Suprapubic skin (tissue), 4 donors: ENCODE results near the gene SLC25A17. TPM values are rescaled to one million over a fixed set of nuclear protein-coding genes. Genes with fewer than 3 reads are reported as not detected.
"Not testable (repeated sequence)": the region's sequence is repeated elsewhere in the genome, so short reads cannot be mapped to it uniquely, and the experiment has no call there.

Source experiments
- DNase-seq, 2 donors: peaks; one replicate each; pipeline ENCODE4 v3.0.0-alpha.2; 2019; ENCODE audit warnings: low spot score in 2 of 2
- H3K27ac ChIP-seq: fragments of 200-600 bp; sonication (generic); one replicate; pipeline ENCODE4 v1.5.1; 2019
- H3K27me3 ChIP-seq: fragments of 200-600 bp; sonication (generic); one replicate; pipeline ENCODE4 v1.5.1; 2019
- H3K36me3 ChIP-seq: fragments of 200-600 bp; sonication (generic); one replicate; pipeline ENCODE4 v1.5.1; 2019
- H3K4me1 ChIP-seq: fragments of 200-600 bp; sonication (generic); one replicate; pipeline ENCODE4 v1.5.1; 2019
- H3K4me3 ChIP-seq: fragments of 200-600 bp; sonication (generic); one replicate; pipeline ENCODE4 v1.5.1; 2019; ENCODE audit warnings: mild to moderate bottlenecking
- H3K9me3 ChIP-seq: fragments of 200-600 bp; sonication (generic); one replicate; pipeline ENCODE4 v1.5.1; 2019
- CTCF ChIP-seq, 2 donors: fragments of 200-600 bp in 1 of 2; fragments of 450-650 bp in 1 of 2; sonication (generic) in 1 of 2; IDR thresholded peaks; one replicate each; pipeline ENCODE4 v1.5.1; 2016 to 2019; ENCODE audit warnings: antibody characterized with exemption in 2 of 2, mild to moderate bottlenecking in 1 of 2, moderate library complexity in 1 of 2
- EP300 ChIP-seq: sonication (generic); formaldehyde crosslinking; IDR thresholded peaks from one replicate; pipeline ENCODE4 v1.6.1; 2017; ENCODE audit warnings: antibody characterized with exemption
- POLR2A ChIP-seq, 2 donors: fragments of 450-650 bp; IDR thresholded peaks; one replicate each; pipeline ENCODE4 v1.6.1; 2017; ENCODE audit warnings: antibody characterized with exemption in 2 of 2, mild to moderate bottlenecking in 2 of 2, moderate library complexity in 2 of 2
- POLR2AphosphoS5 ChIP-seq, 3 donors: sonication (generic); formaldehyde crosslinking; IDR thresholded peaks; one replicate each; pipeline ENCODE4 v1.6.1; 2017; ENCODE audit warnings: antibody characterized with exemption in 3 of 3
- WGBS: methylation state at CpG from one replicate; pipeline ENCODE4 v1.1.5; 2018; 5-methylcytosine and 5-hydroxymethylcytosine counted together
- total RNA-seq, 4 donors: library from RNA; depleted of rRNA; stranded (reverse); fragments of >200 nt; gene quantifications; one replicate each; pipeline ENCODE4 v1.1.0, GENCODE V29; 2016

The SLC25A17 gene
- total RNA-seq, 4 donors from 2014 or later, result 16.1 to 31.0 (median 19.8) TPM

GRCh38 chr22:40829131-40829530, 10.0 kb upstream of the SLC25A17 start:
- no peaks in the 10 kb centered on the region for H3K4me1 ChIP-seq
- no peak overlapping the region for H3K27ac ChIP-seq
- H3K9me3 ChIP-seq, result no peaks in the 10 kb centered on the region
- no peaks in the 10 kb centered on the region for H3K27me3 ChIP-seq
- no peak overlapping the region for H3K4me3 ChIP-seq
- DNase-seq, result no peak
- peaks cover 86% of the 10 kb centered on the region for H3K36me3 ChIP-seq
- WGBS, result 86% methylated on average over 6 of the region's 6 CpGs
- TF ChIP-seq POLR2A (IDR thresholded peaks at IDR 0.05) (no peak), EP300 (no peak), POLR2AphosphoS5 (IDR thresholded peaks at IDR 0.05) (no peak), CTCF (IDR thresholded peaks at IDR 0.05) (no peak)

- no peaks in the 10 kb centered on the region for H3K4me1 ChIP-seq
- 82% methylated on average over 7 of the region's 7 CpGs for WGBS
- H3K9me3 ChIP-seq, result no peaks in the 10 kb centered on the region
- H3K27me3 ChIP-seq, result no peaks in the 10 kb centered on the region
- no peak for DNase-seq
- H3K36me3 ChIP-seq, result peaks cover 80% of the 10 kb centered on the region
- H3K27ac ChIP-seq, result no peak overlapping the region
- no peak overlapping the region for H3K4me3 ChIP-seq
- TF ChIP-seq POLR2AphosphoS5 (IDR thresholded peaks at IDR 0.05), result no peak
- TF ChIP-seq CTCF (IDR thresholded peaks at IDR 0.05), result no peak
- TF ChIP-seq POLR2A (IDR thresholded peaks at IDR 0.05), result no peak
These were observed 8.0 kb upstream of the SLC25A17 start for GRCh38 chr22:40826984-40827741.

- WGBS, result 100% methylated on average over 2 of the region's 2 CpGs
- not testable (repeated sequence) for H3K27me3 ChIP-seq, DNase-seq, H3K9me3 ChIP-seq, H3K4me1 ChIP-seq, H3K4me3 ChIP-seq, H3K27ac ChIP-seq
- H3K36me3 ChIP-seq, result peaks cover 71% of the 10 kb centered on the region
These were observed 7.1 kb upstream of the SLC25A17 start for GRCh38 chr22:40826292-40826691.

- no peak for DNase-seq
- peaks cover 16% of the 10 kb centered on the region for H3K4me1 ChIP-seq
- TF ChIP-seq POLR2A (IDR thresholded peaks at IDR 0.05) (no peak), POLR2AphosphoS5 (IDR thresholded peaks at IDR 0.05) (no peak), EP300 (no peak), CTCF (IDR thresholded peaks at IDR 0.05) (no peak)
- no peaks in the 10 kb centered on the region for H3K27me3 ChIP-seq
- no peak overlapping the region for H3K27ac ChIP-seq
- H3K36me3 ChIP-seq, result peaks cover 45% of the 10 kb centered on the region
- no peak overlapping the region for H3K4me3 ChIP-seq
- no peaks in the 10 kb centered on the region for H3K9me3 ChIP-seq
- WGBS, result 64% methylated on average over 1 of the region's 1 CpG
These were observed 4.3 kb upstream of the SLC25A17 start for GRCh38 chr22:40823426-40823825.

GRCh38 chr22:40819599-40820140, 524 bp upstream of the SLC25A17 start:
- DNase-seq, result no peak
- H3K27me3 ChIP-seq, result no peaks in the 10 kb centered on the region
- peaks cover 31% of the 10 kb centered on the region for H3K4me1 ChIP-seq
- H3K9me3 ChIP-seq, result no peaks in the 10 kb centered on the region
- peaks cover 18% of the 10 kb centered on the region for H3K36me3 ChIP-seq
- peak overlapping the region; percentile 90 for H3K4me3 ChIP-seq
- no peak for TF ChIP-seq EP300
- TF ChIP-seq CTCF (IDR thresholded peaks at IDR 0.05), result no peak
- no peak for TF ChIP-seq POLR2A (IDR thresholded peaks at IDR 0.05)
- TF ChIP-seq POLR2AphosphoS5 (IDR thresholded peaks at IDR 0.05), result no peak
- WGBS, result 0% methylated on average over 4 of the region's 4 CpGs
- H3K27ac ChIP-seq, result peak overlapping the region; percentile 86
